SU-DHL-6 (cell line): ENCODE data around the gene SNX8.

Source experiments
- H2AFZ ChIP-seq: fragments of 200-600 bp; sonication (generic); 2 replicates; pipeline ENCODE4 v1.6.1; 2014; ENCODE audit warnings: low read depth, mild to moderate bottlenecking, moderate library complexity, mixed read lengths, antibody characterized with exemption, low read length; ENCODE audit not compliant: severe bottlenecking
- H3F3A ChIP-seq: fragments of 200-600 bp; shearing (Covaris generic); 2 replicates; pipeline ENCODE4 v1.6.0; 2016; ENCODE audit warnings: antibody characterized with exemption, mild to moderate bottlenecking; ENCODE audit not compliant: insufficient read depth
- H3K27ac ChIP-seq: fragments of 200-600 bp; sonication (generic); 2 replicates; pipeline ENCODE4 v1.5.1; 2016; ENCODE audit warnings: low read depth, mild to moderate bottlenecking, low read length, moderate library complexity, mixed read lengths
- H3K27me3 ChIP-seq: fragments of 200-600 bp; sonication (generic), shearing (Covaris generic); 2 replicates; pipeline ENCODE4 v1.6.0; 2014; ENCODE audit warnings: mild to moderate bottlenecking, low read length
- H3K36me3 ChIP-seq: fragments of 200-600 bp; sonication (generic); 2 replicates; pipeline ENCODE4 v1.6.1; 2014; ENCODE audit warnings: mild to moderate bottlenecking, low read length, mixed read lengths
- H3K4me2 ChIP-seq: fragments of 300-600, 200-600 bp; shearing (Covaris generic), sonication (generic); 2 replicates; pipeline ENCODE4 v1.6.0; 2014; ENCODE audit warnings: low read length, low read depth, mild to moderate bottlenecking; ENCODE audit not compliant: poor library complexity, severe bottlenecking
- H3K4me3 ChIP-seq: fragments of 200-600 bp; sonication (generic); 2 replicates; pipeline ENCODE4 v1.5.1; 2014; ENCODE audit warnings: antibody characterized with exemption, low read length, mild to moderate bottlenecking, mixed read lengths; ENCODE audit not compliant: insufficient read depth, poor library complexity, severe bottlenecking
- H3K79me2 ChIP-seq: fragments of 200-600 bp; sonication (generic); 2 replicates; pipeline ENCODE4 v1.6.1; 2014; ENCODE audit warnings: mild to moderate bottlenecking, low read length, moderate library complexity; ENCODE audit not compliant: insufficient read depth
- H3K9ac ChIP-seq: fragments of 200-600 bp; sonication (generic); 2 replicates; pipeline ENCODE4 v1.7.0; 2014; ENCODE audit warnings: mild to moderate bottlenecking, low read length
- H3K9me2 ChIP-seq: fragments of 200-600 bp; sonication (generic); replicated peaks from 2 replicates; pipeline ENCODE4 v1.6.1; 2014; ENCODE audit warnings: low read length; ENCODE audit not compliant: insufficient read depth
- H3K9me3 ChIP-seq: fragments of 200-600 bp; sonication (generic); 2 replicates; pipeline ENCODE4 v1.6.1; 2014; ENCODE audit warnings: low read length, mixed read lengths; ENCODE audit not compliant: insufficient read depth
- H4K20me1 ChIP-seq: fragments of 200-600 bp; sonication (generic); 2 replicates; pipeline ENCODE4 v1.6.1; 2014; ENCODE audit warnings: low read depth, mild to moderate bottlenecking, antibody characterized with exemption, low read length, moderate library complexity, mixed read lengths
- CTCF ChIP-seq: fragments of 200-600 bp; sonication (generic); IDR thresholded peaks from one replicate; pipeline ENCODE4 v1.5.1; 2017; ENCODE audit warnings: antibody characterized with exemption, mild to moderate bottlenecking, low read length, moderate library complexity; ENCODE audit not compliant: insufficient read depth, poor library complexity, severe bottlenecking
- EZH2phosphoT487 ChIP-seq: fragments of 200-600 bp; sonication (generic), shearing (Covaris generic); conservative IDR thresholded peaks from 2 replicates; pipeline ENCODE4 v1.6.1; 2018; ENCODE audit warnings: mild to moderate bottlenecking, antibody characterized with exemption, low read length, moderate library complexity, mixed read lengths

SNX8 gene

GRCh38 chr7:2231992-2232765 lies 82.1 kb downstream of the SNX8 start:
- Histone ChIP-seq H3K4me3 (peak overlapping the region; percentile 89), H3K9me2 (no peaks in the 10 kb centered on the region), H3K79me2 (peaks cover 55% of the 10 kb centered on the region), H3F3A (peaks cover 27% of the 10 kb centered on the region), H2AFZ (peak overlapping the region; percentile 41), H3K27ac (peak overlapping the region; percentile 39), H3K27me3 (no peaks in the 10 kb centered on the region), H4K20me1 (no peaks in the 10 kb centered on the region), H3K9me3 (no peaks in the 10 kb centered on the region), H3K9ac (peak overlapping the region; percentile 97), H3K36me3 (peaks cover 6% of the 10 kb centered on the region; the same call in 1 of the 2 replicates), H3K4me2 (peak overlapping the region; percentile 85)
- TF ChIP-seq CTCF (no peak), EZH2phosphoT487 (no peak)

GRCh38 chr7:2230882-2231281 lies 83.4 kb downstream of the SNX8 start:
- Histone ChIP-seq H3K36me3 (no peaks in the 10 kb centered on the region), H3K9me2 (no peaks in the 10 kb centered on the region), H3K9me3 (no peaks in the 10 kb centered on the region), H3K9ac (no peak overlapping the region), H3K4me2 (no peak overlapping the region), H3K79me2 (peaks cover 58% of the 10 kb centered on the region), H3K27ac (no peak overlapping the region), H4K20me1 (no peaks in the 10 kb centered on the region), H3K27me3 (no peaks in the 10 kb centered on the region), H2AFZ (no peak overlapping the region), H3F3A (peaks cover 19% of the 10 kb centered on the region), H3K4me3 (no peak overlapping the region)
- TF ChIP-seq CTCF (no peak), EZH2phosphoT487 (no peak)

- no peaks in the 10 kb centered on the region for H3K36me3 ChIP-seq
Observed at GRCh38 chr7:2230226-2230625, 84.0 kb downstream of the SNX8 start.

More at GRCh38 chr7:2230226-2230625, 84.0 kb downstream of the SNX8 start:
- Histone ChIP-seq H3K9me3 (no peaks in the 10 kb centered on the region), H4K20me1 (no peaks in the 10 kb centered on the region), H3K27ac (no peak overlapping the region), H3K9ac (no peak overlapping the region), H3K4me3 (no peak overlapping the region), H3K9me2 (no peaks in the 10 kb centered on the region), H2AFZ (no peak overlapping the region), H3K27me3 (no peaks in the 10 kb centered on the region), H3K79me2 (peaks cover 62% of the 10 kb centered on the region), H3F3A (peaks cover 14% of the 10 kb centered on the region), H3K4me2 (no peak overlapping the region)
- TF ChIP-seq EZH2phosphoT487 (no peak), CTCF (no peak)
